Stimulated activated CD8-positive, alpha-beta memory T cell treated with anti-CD3 and anti-CD28 coated beads, Interleukin-4, amount 100 ng/mL, for 24 hours (primary cell): ENCODE measurements around the gene ANKRD55.
"Not testable (repeated sequence)": the region's sequence is repeated elsewhere in the genome, so short reads cannot be mapped to it uniquely, and the experiment has no call there.

Experiments
- DNase-seq: peaks from one replicate; pipeline ENCODE4 v3.0.0-alpha.2; 2020; ENCODE audit warnings: low read depth

The ANKRD55 gene

DNA sequence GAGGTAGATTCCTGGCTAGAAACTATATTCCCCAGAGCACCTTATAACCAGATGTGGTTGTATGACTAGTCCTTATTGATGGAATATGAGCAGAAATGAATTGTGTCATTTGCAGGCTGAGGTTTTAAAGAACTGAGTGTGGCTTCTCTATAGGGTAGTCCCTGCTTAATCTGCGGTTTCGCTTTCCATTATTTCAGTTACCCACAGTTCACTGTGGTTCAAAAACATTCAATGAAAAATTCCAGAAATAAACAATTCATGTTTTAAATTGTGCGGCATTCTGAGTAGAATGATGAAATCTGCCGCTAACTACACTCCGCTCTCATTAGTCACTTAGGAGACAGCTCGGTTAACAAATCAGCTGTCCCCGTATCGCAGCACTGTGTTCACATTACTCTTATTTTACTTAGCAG is 65.1 kb downstream of the ANKRD55 start:
- DNase-seq: no peak

DNA sequence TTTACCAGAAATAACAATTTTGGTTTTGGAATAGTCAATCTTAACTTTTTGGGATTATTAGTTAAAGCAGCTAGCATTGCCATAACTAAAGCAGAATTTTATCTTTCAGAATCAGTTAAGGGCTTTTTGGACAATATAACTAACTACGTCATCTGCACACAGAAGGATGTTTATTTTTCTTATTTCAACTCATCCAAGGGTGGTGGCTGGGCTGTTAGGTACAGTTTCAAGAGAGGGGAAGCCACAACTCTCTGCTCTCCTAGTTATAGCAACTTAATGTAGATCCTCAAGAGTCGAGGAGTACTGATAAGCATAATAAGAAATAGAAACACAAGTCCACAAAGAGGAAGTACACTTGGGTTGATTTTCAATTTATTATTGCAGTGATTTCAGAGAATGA is 65.6 kb downstream of the ANKRD55 start:
- no peak for DNase-seq

DNA sequence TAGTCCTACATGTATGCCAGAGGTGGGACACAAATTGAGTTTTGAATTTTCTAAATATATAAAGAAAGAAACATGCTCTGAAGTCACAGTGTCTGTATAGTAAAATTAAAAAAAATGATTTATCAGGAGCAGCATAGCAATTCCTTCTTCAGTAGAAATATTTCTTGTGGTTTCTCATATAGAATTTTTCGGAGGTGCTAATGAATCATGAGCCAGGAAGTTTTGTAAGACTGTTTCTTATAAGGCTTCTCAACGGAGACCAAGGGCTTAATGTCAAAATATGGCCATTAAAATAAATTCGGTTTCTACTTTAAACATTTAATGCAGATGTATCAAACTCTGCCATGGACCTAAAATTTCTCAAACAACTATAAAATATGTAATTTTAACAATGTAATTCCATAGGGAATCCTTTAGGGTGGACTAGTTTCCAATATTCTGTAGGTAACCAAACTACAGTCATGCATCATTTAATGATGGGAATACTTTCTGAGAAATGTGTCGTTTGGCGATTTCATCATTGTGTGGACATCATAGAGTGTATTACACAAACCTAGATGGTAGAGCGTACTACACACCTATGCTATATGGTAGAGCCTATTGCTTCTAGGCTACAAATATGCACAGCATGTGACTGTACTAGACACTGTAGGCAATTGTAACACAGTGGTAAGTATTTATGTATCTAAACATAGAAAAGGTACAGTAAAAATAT is 66.3 kb downstream of the ANKRD55 start:
- DNase-seq: no peak

DNA sequence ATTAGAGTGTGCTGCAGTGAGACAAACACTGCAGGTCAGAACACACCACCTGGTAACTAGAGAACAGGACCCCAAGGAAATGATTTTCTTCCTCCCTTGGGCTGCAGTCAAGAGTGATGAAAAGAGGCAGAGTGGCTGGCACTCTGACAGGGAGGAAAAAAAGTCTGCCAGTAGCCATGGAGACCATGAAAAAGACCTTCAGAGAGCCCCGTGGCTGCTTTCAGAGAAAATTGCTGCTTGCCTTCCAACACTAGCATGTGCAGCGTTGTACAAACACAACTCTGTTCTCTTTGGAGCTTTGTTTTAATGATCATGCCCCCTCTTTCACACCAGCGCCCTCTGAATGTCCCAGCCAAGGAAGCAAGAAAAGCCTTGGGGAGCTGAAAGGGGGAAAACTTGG is 68.8 kb downstream of the ANKRD55 start:
- DNase-seq: no peak

DNA sequence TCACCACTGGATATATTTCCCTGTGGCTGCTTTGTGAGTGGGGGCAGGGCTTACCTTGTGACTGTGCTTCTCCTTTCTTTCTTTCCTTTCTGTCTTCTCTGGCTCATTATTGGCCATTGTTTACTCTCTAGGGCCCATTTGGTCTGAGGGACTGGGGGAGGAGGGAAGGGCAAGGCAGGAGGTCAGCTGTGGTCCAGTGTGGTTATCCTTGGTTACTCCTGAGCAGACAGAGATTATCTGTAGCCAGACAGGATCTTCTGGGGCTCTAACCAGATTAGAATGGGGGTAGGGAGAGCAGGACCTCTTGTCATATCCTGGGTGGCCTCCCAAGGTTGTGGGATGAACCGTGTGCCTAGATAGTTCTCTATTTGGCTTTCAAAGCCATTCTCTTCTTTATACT is 71.2 kb downstream of the ANKRD55 start:
- DNase-seq: no peak

DNA sequence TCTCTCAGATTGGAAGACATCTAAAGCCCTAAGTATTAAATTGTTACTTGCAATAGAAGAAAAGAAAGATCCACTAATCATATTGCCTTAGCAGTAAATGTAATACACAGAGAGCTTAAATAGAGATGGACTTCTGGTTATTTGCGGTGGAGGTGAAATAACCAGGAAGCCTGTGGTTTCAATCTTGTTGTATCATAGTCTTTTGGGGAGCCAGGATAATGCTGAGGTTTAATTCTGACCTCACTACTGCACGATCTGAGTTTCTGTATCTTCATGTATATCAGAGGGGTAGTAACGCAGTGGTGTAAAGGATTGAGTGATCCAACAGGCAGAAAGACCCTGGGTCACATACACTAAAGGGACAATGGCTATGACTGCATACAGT is 71.7 kb downstream of the ANKRD55 start:
- no peak for DNase-seq

DNA sequence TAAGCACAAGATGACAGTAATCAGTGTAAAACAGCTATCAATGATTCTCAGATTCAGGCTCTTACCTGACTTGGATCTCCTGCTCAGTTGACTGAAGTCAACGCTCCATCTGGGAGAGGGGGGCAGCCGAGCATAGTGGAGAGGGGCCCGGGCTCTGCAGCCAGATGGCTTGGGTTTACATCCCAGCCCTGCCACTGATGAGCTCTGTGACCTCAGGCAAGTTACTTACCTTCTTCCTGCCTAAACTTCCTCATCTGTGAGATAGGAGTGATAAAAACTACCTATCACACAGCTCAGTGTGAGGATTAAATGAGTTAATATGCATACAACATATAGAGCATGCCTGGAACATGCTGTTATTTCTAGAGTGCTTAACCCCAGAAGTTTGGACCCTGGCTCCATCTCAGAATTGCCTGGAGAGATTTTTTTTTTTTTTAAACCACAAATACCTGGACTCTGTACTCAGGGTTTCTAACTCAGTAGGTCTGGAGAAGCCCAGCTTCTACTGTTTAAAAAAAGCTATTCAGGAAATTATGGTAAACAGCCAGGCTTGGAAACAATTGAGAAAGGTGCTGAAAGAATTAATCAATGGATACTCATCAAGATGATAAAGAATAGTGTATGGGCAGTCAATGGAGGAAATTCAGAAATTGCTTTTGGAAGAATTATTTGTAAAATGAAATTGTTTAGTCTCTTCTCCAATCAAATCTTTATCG is 72.2 kb downstream of the ANKRD55 start:
- no peak for DNase-seq

DNA sequence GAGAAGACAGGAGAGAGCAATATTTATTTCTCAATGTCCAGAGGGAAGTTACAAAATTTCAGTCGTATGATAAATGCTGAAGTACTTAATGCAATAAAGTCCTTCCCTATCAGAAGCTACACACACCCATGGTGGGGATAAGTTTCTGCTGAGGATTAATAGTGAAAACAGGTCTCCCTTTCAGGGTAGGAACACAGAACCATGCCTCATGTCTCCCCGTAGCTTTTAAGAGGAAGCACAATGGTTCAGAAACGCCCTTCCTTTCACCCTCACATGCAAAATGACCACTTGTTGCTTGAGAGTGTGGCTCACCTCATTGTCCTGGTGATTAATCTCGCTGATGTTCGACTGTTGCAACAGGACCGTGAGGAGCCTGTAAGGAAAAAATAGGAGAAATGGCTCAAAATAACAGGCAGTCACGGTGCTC is 73.6 kb downstream of the ANKRD55 start:
- no peak for DNase-seq

DNA sequence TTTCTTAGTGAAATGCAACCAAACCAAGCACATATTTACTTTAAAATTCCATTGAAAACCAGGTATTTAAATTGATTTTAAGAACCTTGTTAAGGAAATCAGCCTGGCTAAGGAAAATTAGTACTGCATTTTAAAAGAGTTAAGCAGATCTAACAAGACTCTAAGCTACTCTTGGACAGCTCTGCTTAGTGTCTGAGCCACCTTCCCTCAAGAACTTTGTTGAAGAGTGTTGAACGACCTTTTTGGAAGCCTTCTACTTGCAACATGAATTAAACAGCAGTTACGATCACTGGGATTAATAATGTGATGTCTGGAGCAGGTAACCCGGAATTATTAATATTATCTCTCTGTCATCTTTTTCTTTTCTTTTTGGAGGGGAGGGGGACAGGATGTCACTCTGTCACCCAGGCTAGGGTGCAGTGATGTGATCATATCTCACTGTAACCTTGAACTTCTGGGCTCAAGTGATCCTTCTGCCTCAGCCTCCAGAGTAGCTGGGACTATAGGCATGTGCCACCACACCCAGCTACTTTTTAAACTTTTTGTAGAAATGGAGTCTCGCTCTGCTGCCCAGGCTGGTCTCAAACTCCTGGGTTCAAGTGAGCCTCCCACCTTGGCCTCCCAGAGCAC is 74.7 kb downstream of the ANKRD55 start:
- no peak for DNase-seq

DNA sequence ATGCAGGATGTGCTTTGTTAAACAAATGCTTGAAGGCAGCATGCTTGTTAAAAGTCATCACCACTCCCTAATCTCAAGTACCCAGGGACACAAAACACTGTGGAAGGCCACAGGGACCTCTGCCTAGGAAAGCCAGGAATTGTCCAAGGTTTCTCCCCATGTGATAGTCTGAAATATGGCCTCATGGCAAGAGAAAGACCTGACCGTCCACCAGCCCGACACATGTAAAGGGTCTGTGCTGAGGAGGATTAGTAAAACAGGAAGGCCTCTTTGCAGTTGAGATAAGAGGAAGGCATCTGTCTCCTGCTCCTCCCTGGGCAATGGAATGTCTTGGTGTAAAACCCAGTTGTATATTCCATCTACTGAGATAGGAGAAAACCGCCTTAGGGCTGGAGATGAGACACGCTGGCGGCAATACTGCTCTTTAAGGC is 75.9 kb downstream of the ANKRD55 start:
- not testable (repeated sequence) for DNase-seq

DNA sequence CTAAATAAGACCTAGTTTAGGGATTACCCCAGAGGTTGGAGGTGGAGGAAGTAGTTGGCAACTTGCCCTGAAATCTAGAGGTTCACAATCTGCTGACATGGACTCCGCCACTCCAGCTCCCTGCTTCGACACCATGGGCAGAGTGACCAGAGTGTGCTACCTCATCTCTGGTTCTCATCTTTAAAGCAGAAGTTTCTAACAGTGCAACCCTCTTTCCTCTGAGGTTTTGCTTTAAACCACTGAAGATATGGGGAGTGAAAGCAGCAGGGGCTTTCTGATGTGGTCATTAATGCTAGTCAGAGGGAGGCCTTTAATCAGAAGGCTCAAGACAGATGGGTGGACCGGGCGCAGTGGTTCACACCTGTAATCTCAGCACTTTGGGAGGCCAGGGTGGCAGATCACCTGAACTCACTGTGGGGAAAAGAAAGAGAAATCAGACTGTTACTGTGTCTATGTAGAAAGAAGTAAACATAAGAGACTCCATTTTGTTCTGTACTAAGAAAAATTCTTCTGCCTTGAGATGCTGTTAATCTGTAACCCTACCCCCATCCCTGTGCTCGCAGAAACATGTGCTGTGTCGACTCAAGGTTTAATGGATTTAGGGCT is 76.4 kb downstream of the ANKRD55 start:
- not testable (repeated sequence) for DNase-seq

DNA sequence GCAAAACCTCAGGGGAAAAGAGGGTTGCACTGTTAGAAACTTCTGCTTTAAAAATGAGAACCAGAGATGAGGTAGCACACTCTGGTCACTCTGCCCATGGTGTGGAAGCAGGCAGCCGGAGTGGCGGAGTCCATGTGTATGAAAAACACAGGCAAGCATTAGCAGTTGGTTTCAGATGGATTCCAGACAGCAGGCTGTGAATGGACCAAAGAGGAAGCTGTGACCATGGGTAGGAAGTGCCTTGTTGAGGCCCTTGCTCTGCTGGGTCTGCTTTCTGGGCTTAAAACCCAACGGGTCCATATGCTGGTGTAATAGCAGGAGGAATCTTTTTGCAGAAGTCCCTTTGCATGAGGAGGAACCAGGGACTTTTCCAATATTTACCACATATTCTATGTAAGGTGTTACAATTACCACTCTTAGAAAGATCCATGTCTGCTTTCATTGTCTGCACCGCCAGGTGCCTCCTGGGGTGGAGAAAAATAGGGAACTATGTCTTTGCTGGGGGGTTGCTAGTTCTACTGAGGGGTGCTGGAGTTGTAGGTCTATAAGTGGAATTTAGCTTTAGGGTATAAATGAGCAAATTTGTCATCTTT is 77.0 kb downstream of the ANKRD55 start:
- no peak for DNase-seq

DNA sequence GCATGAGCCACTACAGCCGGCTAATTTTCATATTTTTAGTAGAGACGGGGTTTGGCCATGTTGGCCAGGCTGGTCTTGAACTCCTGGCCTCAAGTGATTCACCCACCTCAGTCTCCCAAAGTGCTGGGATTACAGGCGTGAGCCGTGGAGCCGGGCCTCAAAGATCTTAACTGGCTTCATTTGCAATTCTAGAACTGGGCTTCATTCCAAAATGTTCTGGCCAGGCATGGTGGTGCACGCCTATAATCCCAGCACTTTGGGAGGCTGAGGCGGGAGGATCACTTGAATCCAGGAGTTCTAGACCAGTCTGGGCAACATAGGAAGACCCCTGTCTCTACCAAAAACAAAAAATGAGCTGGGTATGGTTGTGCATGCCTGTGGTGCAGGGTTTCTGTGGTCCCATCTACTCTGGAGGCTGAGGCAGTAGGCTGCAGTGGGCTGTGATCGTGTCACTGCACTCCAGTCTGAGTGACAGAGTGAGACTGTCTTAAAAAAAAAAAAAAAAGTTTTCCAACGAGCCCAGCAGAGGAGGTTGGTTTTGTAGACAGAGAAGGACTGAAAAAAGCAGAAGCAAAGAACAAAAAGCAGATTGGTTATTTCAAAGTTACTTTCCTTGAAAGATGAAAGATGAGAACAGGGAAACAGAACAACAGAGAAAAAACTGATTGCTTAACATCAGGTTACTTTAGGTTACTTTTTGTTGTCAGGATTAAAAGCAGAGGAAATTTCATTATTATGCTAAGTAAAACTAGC is 78.2 kb downstream of the ANKRD55 start:
- DNase-seq: no peak

DNA sequence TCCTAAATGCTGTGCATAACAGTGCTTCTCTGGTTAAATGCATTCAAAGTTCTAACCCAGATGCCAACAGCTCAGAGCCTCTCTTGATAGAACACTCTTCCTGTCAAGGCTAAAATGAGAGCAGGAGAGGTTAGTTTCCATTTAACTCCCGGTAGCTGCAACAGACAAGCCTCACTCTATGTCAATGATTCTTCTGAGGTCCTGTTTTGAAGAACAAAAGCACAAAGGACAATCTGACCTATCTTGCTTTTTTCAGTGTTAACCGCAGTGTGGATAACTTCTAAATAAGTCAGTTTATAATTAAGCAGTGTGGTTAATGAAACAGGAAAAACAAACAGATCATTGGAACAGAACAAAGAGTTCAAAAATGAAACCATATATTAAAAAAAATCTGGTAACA is 80.7 kb downstream of the ANKRD55 start:
- no peak for DNase-seq

DNA sequence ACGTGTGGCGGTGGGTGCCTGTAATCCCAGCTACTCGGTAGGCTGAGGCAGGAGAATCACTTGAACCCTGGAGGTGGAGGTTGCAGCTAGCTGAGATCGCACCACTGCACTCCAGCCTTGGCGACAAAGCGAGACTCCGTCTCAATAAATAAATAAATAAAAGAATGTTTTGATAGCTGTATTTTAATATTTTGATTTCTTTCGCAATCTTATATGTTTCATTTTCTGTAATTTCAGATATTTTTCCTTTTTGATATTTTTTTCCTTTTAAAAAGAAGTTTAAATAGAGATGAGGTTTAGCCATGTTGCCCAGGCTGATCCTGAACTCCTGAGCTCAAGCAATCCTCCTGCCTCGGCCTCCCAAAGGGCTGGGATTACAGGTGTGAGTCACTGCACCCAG is 82.4 kb downstream of the ANKRD55 start:
- DNase-seq: not testable (repeated sequence)

DNA sequence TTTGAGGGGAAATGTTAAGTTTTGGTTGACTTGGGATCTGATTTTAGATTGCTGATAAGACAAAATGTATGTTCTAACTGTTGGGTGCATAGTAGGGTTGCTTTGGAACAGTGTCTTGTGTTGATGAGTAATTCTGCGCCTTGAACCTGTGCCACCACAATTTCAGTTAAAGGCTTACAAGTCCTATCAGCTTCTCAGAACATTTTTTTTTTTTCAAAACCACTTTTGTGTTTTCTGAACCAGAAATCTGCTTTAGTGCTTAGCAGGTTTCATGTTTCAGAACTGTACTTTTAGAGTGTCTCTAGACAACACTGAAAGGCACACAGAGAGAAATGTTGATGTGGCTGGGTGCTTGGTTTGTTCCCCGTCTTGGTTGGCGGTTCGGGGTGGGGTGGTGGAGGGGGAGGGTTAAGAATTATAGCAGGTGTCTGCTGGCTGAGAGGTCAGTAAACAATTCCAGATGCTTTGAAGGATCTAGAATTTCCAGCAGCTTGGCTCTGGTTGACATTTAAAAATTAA is 84.6 kb downstream of the ANKRD55 start:
- DNase-seq: no peak

DNA sequence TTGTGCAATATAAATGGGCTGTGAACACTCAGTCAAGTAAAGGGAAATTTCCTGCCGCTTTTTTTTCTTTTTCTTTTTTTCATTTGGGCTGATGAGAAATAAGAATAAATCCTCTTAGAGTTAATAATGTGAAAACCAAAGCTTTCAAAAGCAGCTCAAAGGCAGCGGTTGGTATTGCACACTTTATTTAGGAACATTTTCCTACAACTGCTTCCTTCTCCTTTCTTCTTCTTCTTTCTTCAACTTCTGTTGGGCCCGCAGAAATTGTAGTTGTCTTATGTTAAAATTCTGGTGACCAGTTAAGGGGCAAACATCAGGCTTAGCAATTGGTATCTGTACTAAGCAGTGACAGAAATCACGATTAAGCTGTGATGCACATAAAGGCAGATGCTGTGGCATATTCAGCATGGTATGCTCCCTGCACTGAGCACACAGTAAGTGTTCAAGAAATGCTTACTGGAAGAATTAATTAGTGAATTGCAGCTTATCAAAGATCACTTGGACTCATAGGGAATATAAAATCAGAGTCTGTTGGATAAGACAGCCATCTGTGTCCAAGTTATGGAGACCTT is 85.4 kb downstream of the ANKRD55 start:
- DNase-seq: no peak

DNA sequence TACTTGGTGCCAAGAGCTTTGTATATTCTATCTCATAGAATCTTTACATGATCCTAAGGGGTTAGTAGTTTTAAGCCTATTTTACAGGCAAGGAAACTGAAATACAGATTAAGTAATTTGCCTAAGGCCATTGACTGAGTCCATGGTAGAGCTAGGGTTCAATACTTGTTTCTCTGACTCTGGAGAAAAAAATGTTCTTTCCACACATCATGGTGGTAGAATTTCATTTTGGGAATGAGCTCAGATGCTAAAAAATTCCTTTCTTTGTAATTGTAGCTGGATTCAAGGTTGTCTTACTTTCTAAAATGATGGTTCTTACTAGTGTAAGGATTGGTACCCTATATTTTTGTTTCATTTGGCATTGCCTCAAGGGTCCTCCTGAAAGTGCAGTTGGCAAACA is 86.0 kb downstream of the ANKRD55 start:
- no peak for DNase-seq

DNA sequence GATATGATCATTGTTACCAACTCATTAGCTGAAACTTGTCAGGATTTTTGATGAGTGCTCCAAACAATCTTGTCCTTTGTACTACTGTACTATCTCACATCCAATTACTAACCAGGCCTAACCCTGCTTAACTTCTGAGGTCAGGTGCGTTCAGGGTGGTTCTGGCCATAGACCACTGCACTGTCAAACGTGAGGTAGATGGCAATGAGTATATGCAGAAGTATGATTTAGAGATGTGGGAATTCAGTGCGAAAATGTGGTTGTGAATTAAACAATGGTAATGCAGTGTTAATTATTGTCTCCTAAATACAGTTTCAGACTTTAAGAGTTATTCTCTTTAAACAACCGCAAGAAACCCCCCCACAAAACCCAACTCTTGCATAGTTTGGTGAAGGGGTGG is 86.5 kb downstream of the ANKRD55 start:
- no peak for DNase-seq

DNA sequence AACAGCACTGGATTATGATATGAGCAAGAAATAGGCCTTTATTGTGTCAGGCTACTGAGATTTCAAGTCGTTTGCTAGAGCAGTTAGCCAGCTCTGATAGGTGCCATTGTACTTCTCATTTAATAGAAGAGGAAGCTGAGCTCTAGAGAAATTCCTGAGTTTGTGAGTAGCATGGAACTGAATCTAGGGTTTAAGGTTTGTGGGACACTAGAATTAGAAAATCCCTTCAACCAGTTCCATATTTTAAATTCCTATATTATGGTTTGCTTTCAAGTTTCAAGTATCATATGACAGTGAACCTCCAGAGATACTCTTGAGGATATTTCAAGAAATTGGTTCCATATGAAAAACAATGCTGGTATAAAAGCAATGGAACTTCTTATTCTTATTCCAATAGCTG is 87.6 kb downstream of the ANKRD55 start:
- DNase-seq: no peak

DNA sequence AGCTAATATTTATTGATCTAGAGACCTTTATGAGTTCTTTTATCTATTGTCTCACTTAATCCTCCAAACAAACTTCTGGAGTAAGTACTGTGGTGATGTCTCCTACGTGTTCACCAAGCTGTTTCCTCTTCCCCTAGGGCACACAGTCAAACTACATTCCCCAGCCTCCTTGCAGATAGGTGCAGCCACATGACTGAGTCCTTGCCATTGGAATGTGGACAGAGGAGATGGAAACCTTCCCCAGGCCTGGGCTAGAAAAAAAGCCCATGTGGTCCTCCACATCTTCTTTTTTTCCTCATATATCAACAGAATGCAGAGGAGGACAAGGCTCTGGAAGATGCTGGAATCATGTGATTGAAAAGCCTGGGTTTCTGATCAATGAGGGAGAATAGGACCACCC is 88.0 kb downstream of the ANKRD55 start:
- DNase-seq: no peak
